Keratinocyte (primary cell): ENCODE data around the gene LINC01488. TPM values are rescaled to one million over a fixed set of nuclear protein-coding genes. Genes with fewer than 3 reads are reported as not detected.

Experiments used
- DNase-seq: peaks from one replicate; pipeline ENCODE4 v3.0.0-alpha.2; 2011; ENCODE audit warnings: low read depth, missing footprints, low spot score
- FAIRE-seq: peaks from 2 replicates; lab custom pipeline; 2011; peaks lifted over from hg19 to GRCh38; lab: Jason Lieb, UNC
- H2AFZ ChIP-seq: 2 replicates; pipeline ENCODE4 v1.6.0; 2012; ENCODE audit warnings: low read length, control low read depth, inconsistent platforms; ENCODE audit not compliant: control insufficient read depth
- H3K27ac ChIP-seq: 2 replicates; pipeline ENCODE4 v1.5.1; 2011; ENCODE audit warnings: low read length; ENCODE audit not compliant: control insufficient read depth, insufficient read depth
- H3K27me3 ChIP-seq: 3 replicates; pipeline ENCODE4 v1.6.0; 2011; ENCODE audit warnings: low read length; ENCODE audit not compliant: control insufficient read depth, insufficient read depth; ENCODE audit errors: extremely low read depth
- H3K36me3 ChIP-seq, 2 experiments: 2 replicates in 1 of 2; 3 replicates in 1 of 2; pipeline ENCODE4 v1.5.1; 2011; ENCODE audit warnings: low read length in 2 of 2, mild to moderate bottlenecking in 1 of 2; ENCODE audit not compliant: control insufficient read depth in 2 of 2, insufficient read depth in 2 of 2; ENCODE audit errors: extremely low read depth in 1 of 2
- H3K4me1 ChIP-seq: 3 replicates; pipeline ENCODE4 v1.5.1; 2011; ENCODE audit warnings: low read length; ENCODE audit not compliant: control insufficient read depth, insufficient read depth; ENCODE audit errors: extremely low read depth
- H3K4me2 ChIP-seq: 3 replicates; pipeline ENCODE4 v1.6.0; 2011; ENCODE audit warnings: low read depth, low read length; ENCODE audit not compliant: control insufficient read depth, insufficient read depth; ENCODE audit errors: extremely low read depth
- H3K4me3 ChIP-seq, 3 experiments: fragments of 200-600 bp in 1 of 3; sonication (generic) in 1 of 3; 2 replicates in 2 of 3; 3 replicates in 1 of 3; pipeline ENCODE4 v1.5.1; 2011 to 2016; ENCODE audit warnings: low read length in 3 of 3, mild to moderate bottlenecking in 3 of 3, control low read depth in 2 of 3, inconsistent platforms in 1 of 3, low read depth in 1 of 3, mixed read lengths in 1 of 3, mixed run types in 1 of 3, moderate library complexity in 1 of 3; ENCODE audit not compliant: control insufficient read depth in 2 of 3, insufficient read depth in 2 of 3; ENCODE audit errors: extremely low read depth in 1 of 3
- H3K79me2 ChIP-seq: 2 replicates; pipeline ENCODE4 v1.6.0; 2012; ENCODE audit warnings: low read length; ENCODE audit not compliant: control insufficient read depth, insufficient read depth
- H3K9ac ChIP-seq: 3 replicates; pipeline ENCODE4 v1.6.0; 2011; ENCODE audit warnings: low read length; ENCODE audit not compliant: control insufficient read depth, insufficient read depth; ENCODE audit errors: extremely low read depth
- H3K9me1 ChIP-seq: 3 replicates; pipeline ENCODE4 v1.6.0; 2011; ENCODE audit warnings: low read length; ENCODE audit not compliant: control insufficient read depth, insufficient read depth; ENCODE audit errors: extremely low read depth
- H3K9me3 ChIP-seq: 2 replicates; pipeline ENCODE4 v1.5.1; 2012; ENCODE audit warnings: low read depth, low read length; ENCODE audit not compliant: control insufficient read depth
- H4K20me1 ChIP-seq: 3 replicates; pipeline ENCODE4 v1.6.0; 2011; ENCODE audit warnings: low read length; ENCODE audit not compliant: control insufficient read depth, insufficient read depth; ENCODE audit errors: extremely low read depth
- CTCF ChIP-seq, 3 experiments: IDR thresholded peaks in 1 of 3; conservative IDR thresholded peaks in 1 of 3; optimal IDR thresholded peaks in 1 of 3; 2 replicates in 2 of 3; 3 replicates in 1 of 3; pipeline versions ENCODE3 to v1.5.1; 2011; ENCODE audit warnings: low read length in 3 of 3, mild to moderate bottlenecking in 3 of 3, moderate library complexity in 2 of 3, control low read depth in 1 of 3, inconsistent platforms in 1 of 3; ENCODE audit not compliant: insufficient read depth in 2 of 3; ENCODE audit errors: extremely low read depth in 1 of 3
- EZH2 ChIP-seq: IDR thresholded peaks from one replicate; pipeline ENCODE4 v1.6.1; 2012; ENCODE audit warnings: inconsistent platforms, mild to moderate bottlenecking, low read length, moderate library complexity
- dilution Hi-C: fragments of 300-500 bp; cut with MboI; formaldehyde crosslinking; loops from one replicate; pipeline ENCODE4 v1.7.0; 2020; ENCODE audit warnings: low sequenced_read_pairs; ENCODE audit not compliant: extremely low pct_ligation_motif_present
- polyA plus RNA-seq, 5 experiments: library from polyadenylated mRNA; depleted of rRNA in 3 of 5; stranded (reverse) in 3 of 5; stranded (forward) in 1 of 5; unstranded in 1 of 5; fragments of >200 nt; gene quantifications; 1 replicate in 1 of 5; 2 replicates in 3 of 5; 3 replicates in 1 of 5; pipeline versions ENCODE4 v1.2.1 to v1.2.3, GENCODE V29; 2011 to 2012; ENCODE audit warnings: missing spikeins in 2 of 5, low read depth in 1 of 5, low replicate concordance in 1 of 5

Gene LINC01488
- polyA plus RNA-seq, 1 donor (not counting 4 experiments of a cell fraction or from before 2014, with no cell fraction given), result not detected

- no peaks in the 10 kb centered on the region for H4K20me1 ChIP-seq
- no peak overlapping the region for H3K27ac ChIP-seq
Measured at GRCh38 chr11:69539416-69540117, 58.1 kb downstream of the LINC01488 start.

GRCh38 chr11:69540118-69541000, 58.9 kb downstream of the LINC01488 start:
- Histone ChIP-seq H3K9me1 (no peaks in the 10 kb centered on the region), H3K79me2 (no peaks in the 10 kb centered on the region), H3K9me3 (no peaks in the 10 kb centered on the region), H3K4me3 (no peak overlapping the region), H2AFZ (no peak overlapping the region), H3K36me3 (no peaks in the 10 kb centered on the region), H4K20me1 (no peaks in the 10 kb centered on the region), H3K4me1 (no peaks in the 10 kb centered on the region), H3K9ac (no peak overlapping the region), H3K4me2 (no peak overlapping the region), H3K27me3 (peaks cover 8% of the 10 kb centered on the region), H3K27ac (no peak overlapping the region)
- TF ChIP-seq CTCF (optimal IDR thresholded peaks at IDR 0.05 in 1 of 3, IDR thresholded peaks at IDR 0.05 in 1 of 3, conservative IDR thresholded peaks at IDR 0.05 in 1 of 3; ENCODE audit: extremely low read depth in 1 of 3, insufficient read depth in 2 of 3, low read length in 3 of 3), result no peak
- TF ChIP-seq EZH2, result no peak
- FAIRE-seq (no peak), DNase-seq (no peak)
- dilution Hi-C loops, result no loop called here

More at GRCh38 chr11:69539416-69540117, 58.1 kb downstream of the LINC01488 start:
- Histone ChIP-seq H3K4me2 (no peak overlapping the region), H3K9me3 (no peaks in the 10 kb centered on the region), H3K4me1 (no peaks in the 10 kb centered on the region), H3K9ac (no peak overlapping the region), H3K79me2 (no peaks in the 10 kb centered on the region), H2AFZ (no peak overlapping the region), H3K36me3 (no peaks in the 10 kb centered on the region), H3K4me3 (no peak overlapping the region), H3K27me3 (peaks cover 6% of the 10 kb centered on the region), H3K9me1 (no peaks in the 10 kb centered on the region)
- dilution Hi-C loops, result no loop called here
- no peak for TF ChIP-seq EZH2
- no peak for TF ChIP-seq CTCF (optimal IDR thresholded peaks at IDR 0.05 in 1 of 3, IDR thresholded peaks at IDR 0.05 in 1 of 3, conservative IDR thresholded peaks at IDR 0.05 in 1 of 3; ENCODE audit: extremely low read depth in 1 of 3, insufficient read depth in 2 of 3, low read length in 3 of 3)
- DNase-seq, result no peak
- FAIRE-seq, result no peak
